Measurements from ENCODE around the gene SERP1.

Gene SERP1

GRCh38 chr3:150546226-150547044 lies at the start of gene SERP1, which contains the start of gene EIF2A:
Gene SERP1, minus strand, starts transcription at chr3:150546496. Its CDS starts 361 bp downstream, at chr3:150546135.
Gene EIF2A, plus strand, starts transcription at chr3:150546787. Its CDS starts 16 bp downstream, at chr3:150546803.
- DNase-seq, result peak; percentile 100

GRCh38 chr3:150594150-150594549 lies 47.9 kb upstream of the SERP1 start:
- no peak for DNase-seq

DNA sequence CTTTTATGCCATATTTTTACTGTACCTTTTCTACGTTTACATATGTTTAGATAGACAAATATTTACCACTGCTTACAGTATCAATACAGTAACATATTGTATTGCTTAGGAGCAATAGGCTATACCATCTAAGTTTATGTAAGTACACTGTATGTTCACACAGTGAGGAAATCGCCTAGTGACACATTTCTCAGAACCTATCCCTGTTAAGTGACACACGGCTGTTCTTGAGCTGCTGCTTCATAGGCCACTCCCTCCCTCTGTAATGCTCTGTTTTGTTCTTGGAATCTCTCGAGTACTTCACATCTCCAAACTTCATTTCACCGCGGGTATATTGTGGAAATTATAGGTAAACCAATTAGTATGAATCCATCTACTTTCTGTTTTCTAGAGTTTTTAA lies 43.5 kb upstream of the SERP1 start:
- DNase-seq, result no peak

GRCh38 chr3:150588027-150588830 lies 41.9 kb upstream of the SERP1 start:
- DNase-seq, result no peak

DNA sequence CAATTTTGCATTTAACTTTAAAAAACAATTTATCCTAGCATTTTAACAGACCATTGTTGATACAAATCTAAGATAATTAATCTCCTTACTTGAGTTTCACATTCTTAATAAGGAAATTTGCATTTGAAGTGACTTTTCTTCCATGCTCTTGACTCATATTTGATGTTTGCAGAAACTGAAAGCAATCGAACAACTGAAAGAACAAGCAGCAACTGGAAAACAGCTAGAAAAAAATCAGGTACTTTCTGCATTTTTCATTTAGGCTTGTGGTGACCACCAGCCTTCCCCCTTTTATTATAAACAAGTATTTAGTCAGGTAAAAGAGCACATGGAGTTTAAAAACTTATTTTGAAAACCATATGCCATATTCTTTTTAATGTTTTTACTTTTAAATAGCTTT lies 36.7 kb upstream of the SERP1 start:
- DNase-seq, result no peak

- DNase-seq, result no peak
Observed at GRCh38 chr3:150582620-150583019, 36.3 kb upstream of the SERP1 start.

- no peak for DNase-seq
Observed at GRCh38 chr3:150581174-150581573, 34.9 kb upstream of the SERP1 start.

DNA sequence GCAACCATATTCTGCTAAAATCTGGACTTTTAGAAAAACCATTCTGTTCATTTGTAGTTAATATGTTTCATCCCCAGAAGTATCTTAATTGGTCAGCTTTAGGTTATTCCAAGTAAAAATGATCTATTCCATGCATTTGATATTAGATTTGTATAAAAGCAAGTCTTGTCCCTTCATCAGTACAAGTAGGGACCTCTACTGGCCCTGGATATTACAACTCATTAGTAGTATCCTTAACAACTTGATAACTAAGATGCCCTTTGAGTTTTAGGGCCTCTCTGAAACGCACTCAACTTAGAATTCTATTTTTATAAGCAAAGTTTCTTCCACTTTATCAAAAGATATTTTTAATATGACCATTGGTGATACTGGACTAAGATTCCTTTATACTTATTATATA lies 31.6 kb upstream of the SERP1 start:
- no peak for DNase-seq

DNA sequence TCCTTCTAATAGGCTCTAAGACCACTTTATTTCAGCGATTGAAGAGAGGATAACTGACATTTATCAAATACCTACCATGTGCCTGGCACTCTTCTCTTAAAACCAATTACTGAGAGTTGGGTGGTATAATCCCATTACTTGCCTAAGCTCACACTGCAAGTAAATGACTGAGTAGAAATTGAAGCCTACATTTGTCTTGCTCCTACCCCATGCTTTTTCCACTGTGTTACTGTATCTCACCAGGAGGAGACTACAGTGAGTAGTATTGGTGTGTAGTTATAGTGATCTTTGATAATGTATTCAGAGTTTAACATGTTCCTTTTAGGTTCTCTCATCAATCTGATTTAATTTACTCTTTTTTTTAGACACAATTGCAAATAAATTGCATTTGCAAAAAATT lies 21.0 kb upstream of the SERP1 start:
- DNase-seq, result no peak

- no peak for DNase-seq
Observed at GRCh38 chr3:150564243-150564642, 17.9 kb upstream of the SERP1 start.

DNA sequence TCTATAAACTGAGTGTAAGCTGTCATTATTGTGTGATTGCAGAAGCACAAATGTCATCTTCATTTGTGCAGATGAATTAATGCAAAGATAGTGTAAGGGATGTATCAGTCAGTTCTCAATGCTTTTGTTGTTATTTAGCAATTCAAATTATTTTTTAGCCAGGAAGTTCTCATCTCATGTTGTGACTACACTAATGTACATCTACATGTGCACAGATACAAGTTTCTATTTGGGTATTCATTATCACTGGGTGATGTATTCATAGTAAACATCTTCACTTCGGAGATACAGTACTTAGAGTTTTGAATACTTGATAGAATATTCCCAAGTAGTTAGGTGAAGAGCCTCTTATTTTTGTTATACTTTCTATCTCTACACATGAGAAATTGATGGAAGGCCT lies 11.4 kb upstream of the SERP1 start:
- no peak for DNase-seq

GRCh38 chr3:150556792-150557191 lies 10.5 kb upstream of the SERP1 start:
- DNase-seq, result peak; percentile 12

DNA sequence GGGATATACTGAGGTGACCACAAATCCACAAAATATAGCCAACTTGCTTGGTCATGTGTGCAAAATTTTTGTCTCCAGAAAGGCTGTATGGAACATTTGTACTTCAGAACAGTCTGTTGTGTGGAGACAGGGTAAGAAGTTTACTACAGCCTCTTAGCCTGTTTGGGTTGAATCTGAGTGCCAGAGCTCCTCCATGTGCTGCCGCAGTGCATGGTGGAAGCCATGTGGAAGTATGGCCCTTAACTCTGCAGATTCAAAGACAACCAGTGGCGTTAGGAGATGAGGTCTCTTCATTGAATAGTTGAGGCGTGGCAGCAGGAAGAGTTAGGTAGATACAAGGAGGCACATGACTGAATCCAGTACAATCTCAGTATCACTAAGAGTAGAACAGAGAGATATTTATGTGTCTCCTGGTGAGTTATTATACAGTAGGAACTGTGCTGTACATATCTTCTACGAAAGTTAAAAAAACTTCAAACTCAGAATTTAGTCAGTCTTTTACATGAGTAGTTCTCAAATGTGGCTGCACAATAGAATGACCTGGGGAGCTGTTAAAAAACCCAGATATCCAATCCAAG lies 9.7 kb upstream of the SERP1 start:
- DNase-seq, result no peak

DNA sequence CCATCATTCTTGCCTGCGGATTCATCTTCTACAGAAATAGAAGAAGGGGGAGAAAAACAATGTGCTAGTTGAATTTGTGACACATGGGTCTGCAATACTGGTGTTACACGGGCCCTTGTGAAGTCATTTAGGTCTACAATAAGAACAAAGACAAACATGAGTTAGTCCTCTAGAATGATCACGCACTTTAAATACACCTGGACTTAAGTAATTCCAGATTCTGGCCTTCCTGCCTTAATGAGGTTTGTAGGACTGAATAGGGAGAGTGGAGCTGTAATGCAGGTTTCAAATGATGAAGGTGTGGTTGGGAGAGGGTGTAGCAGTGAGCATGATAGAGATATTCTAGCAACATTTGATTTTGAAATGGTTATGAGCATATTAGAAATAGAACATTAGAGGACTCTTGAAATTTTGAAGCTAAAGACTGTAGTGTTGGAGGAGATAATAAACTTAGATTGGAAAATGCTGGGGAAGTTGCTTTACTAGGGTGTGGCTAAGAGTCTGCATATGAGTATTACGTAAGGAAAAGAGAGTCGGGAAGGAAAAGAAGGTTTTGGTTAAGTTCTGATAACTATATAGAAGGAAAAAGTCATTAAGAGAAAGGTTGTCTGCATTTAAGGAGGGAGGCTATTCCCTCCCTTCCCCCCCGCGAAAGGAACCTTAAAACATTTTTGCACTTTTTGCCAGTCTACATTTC lies 897 bp upstream of the SERP1 start:
- peak; percentile 70 for DNase-seq

- peak; percentile 87 for DNase-seq
Observed at GRCh38 chr3:150545419-150546225, 674 bp downstream of the SERP1 start.

- DNase-seq, result no peak
Observed at GRCh38 chr3:150544726-150545125, 1.6 kb downstream of the SERP1 start.

DNA sequence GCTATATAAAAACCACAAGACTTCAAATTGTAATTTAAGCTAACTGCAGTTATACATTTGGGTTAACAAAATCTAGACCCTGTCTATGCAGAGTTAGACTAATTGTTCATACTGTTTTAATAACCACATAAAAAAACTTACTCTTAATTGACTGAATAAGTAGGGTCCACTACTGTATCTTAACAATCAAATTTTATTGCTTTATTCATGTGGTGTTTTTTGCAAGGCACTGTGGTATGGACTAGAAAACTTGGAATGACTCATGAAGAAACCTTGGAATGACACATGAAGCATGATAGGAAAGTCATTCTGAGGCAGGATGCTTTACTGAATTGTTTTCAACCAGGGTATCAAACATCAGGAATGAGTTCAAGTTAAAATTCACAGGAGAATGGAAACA lies 2.3 kb downstream of the SERP1 start:
- no peak for DNase-seq

GRCh38 chr3:150543531-150543930 lies 2.8 kb downstream of the SERP1 start:
- no peak for DNase-seq

GRCh38 chr3:150543128-150543527 lies 3.2 kb downstream of the SERP1 start:
- DNase-seq, result no peak

DNA sequence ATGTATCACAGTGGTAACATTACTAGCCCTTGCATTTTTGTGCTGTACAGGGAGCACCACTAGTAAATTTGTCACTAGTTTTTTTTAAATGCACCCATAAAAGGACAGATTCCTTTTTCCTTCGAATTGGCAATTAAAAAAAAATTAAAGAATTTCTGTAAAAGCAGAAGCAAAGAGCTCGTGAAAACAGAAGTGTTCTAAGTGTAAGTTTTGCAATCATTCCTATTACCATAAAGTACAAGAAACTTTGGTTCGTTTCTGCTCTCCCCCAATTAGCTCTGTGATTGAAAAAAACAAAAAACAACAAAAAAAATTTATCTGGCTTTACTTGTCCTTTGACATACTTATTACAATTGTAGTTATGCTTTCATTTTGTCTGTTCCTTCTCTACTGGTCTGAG lies 5.3 kb downstream of the SERP1 start:
- no peak for DNase-seq

- DNase-seq, result no peak
Observed at GRCh38 chr3:150540297-150540696, 6.0 kb downstream of the SERP1 start.

Data from NCI-H146 (cell line).